HCEC 1CT (cell line): Measurements from ENCODE around the gene TMEM8B.

ENCODE experiments used
- DNase-seq: peaks from one replicate; pipeline ENCODE4 v3.0.0-alpha.2; 2017

Gene TMEM8B

DNA sequence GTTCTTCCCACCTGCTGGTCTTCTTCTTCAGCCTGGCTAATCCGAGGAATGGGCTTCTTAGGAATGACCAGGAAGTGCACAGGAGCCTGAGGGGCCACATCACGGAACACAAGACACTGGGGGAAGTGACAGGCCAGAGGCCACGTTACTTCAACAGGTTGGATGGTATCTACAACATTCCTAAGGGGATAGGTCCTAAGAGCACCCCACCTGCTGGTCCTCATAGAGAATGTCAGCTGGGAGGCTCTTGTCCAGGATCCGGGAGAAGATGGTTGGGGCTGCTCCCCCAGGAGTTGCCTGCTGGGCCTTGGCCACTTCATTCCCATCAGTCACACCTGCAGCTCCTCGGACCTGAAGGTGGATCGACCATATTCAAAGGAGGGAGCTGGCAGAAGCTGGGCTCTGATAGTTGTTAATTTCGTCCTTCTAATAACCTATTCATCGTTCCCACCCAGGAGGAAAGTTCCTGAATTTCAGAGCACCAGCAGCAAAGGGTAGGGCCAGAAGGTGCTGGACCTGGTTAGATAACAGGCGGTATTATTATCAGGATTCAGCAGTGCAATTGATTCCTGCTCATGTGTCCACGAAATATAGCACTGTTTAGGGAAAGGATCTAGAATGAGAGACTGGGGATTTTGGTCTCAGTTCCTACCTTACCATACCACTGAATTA, 15.5 kb upstream of the TMEM8B start:
- DNase-seq: peak; percentile 37

DNA sequence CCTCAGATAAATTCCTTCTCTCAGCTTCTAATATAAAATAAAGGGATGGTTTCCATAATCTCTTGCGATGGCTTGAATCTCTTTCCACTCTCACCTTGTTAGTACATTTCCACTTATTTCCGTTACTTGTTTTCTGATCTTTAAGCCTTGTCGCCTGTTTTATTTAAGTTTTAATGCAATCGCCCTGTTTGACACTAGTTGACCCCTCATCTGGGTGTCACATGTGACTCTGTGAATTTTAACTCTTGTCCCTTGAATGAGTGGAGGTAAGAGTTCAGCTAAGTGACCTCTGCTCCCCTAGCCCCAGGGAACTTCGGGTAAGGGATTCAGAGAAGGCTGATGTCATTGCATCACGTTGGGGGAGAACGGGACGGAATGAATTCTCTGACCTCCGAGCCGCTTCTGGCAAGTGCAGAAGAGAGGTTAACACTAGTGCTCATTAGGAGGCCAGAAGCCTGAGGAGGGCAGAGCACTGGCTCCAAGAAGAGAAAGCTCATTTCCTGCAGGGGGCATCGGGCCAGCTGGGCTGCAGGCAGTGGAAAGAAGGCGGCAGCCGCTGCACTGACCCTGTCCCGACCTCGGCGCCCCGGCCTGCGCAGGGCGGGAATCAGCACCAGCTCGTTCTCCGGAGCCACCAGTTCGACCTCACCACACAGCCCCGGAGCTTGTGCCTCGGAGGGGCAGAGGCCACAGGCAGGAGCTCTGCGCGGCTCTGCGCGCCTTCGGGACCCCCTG, 14.8 kb upstream of the TMEM8B start:
- DNase-seq: peak; percentile 74

DNA sequence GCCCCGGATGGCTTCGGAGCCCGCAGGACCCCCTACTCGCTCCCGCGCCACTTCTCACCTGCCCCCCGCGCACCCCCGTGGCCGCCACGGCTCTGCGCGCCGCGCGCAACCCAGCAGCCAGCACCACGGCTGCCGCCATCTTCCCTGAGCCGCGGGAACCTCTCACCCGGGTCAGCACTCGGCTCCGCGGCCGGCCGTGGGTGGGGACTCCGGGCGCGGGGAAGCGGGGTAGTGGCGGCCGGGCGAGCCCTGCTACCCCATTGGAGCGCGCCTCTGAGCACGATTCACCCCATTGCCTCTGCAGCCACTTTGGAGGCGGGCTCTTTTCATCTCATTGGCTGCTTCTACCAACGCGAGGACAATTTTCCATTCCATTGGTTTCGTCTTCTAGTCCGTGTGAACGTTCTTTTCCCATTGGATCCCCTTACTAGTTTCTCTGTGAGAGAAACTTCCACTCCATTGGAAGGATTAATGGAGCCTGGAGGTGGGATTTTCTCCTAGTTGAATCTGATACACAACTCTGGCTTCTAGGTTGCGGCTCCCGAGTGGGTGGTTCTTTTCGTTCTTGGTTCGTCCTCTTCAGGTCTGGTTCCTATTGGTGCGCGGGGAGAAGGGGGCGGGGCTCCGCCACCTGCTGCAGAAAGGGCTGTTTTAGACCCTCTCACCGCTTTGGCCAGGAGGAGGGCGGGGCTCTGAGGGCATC, 14.0 kb upstream of the TMEM8B start, which contains the start of gene HINT2:
Gene HINT2, minus strand, starts transcription at position 202 of the 703 bp plus-strand sequence. Its CDS starts 63 bp downstream, at position 139.
- DNase-seq: peak; percentile 99

DNA sequence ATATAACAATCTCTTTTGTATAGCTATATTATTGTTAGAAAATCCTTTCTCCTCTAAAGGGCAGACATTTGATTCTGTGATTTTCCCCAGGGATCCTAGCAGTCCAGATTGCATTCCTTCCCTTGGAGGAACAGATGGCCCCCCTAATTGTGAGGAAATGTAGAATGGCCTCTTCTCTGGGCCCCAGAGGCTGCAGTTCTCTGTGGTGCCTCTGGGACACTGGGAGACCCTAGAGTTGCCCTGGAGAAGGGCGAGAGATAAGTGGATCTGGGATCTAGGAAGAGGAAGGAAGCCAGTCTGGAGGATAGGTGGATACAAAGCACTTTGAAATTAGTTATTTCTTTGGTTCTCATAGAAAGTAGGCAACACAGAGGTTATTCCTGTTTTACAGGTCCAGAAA, 12.3 kb upstream of the TMEM8B start:
- no peak for DNase-seq

DNA sequence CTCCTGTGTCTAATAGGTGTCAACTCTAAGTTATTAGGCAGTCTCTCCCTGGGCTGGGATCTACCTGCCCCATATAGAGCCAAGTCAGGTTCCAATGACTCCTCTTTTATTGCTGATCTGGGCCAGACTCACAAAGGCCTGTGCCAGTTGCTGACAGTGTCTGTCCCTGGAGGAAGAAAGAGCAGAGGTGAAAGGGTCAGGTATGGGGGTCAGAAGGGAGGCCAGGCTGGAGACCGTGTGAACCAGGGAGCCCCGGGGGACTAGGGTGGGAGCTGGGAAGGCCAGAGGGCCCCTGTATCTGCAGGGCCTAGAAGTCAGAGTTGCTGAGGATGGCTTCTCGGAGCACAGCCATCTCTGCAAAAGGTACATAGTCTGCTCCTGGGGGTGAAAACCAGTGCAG, 10.7 kb upstream of the TMEM8B start:
- DNase-seq: no peak

DNA sequence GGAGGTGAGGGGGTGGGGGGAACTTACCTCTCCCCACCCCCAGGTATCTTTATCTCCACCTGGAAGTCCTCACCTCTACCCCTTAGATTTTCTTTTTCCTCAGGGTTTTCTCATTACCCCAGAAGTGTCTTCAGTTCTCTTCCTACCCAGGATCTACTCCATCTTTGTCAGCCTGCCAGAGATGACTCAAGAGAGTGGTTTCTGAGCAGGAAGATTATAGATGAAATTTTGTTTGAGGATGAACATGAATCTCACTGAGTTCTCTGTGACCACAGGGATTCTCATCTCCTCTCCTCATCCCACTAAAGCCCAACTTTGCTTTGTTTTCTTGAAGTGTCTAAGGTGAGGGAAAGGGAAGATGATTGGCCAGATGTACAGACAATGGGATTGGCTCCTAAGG, 9.0 kb upstream of the TMEM8B start:
- DNase-seq: peak; percentile 60

DNA sequence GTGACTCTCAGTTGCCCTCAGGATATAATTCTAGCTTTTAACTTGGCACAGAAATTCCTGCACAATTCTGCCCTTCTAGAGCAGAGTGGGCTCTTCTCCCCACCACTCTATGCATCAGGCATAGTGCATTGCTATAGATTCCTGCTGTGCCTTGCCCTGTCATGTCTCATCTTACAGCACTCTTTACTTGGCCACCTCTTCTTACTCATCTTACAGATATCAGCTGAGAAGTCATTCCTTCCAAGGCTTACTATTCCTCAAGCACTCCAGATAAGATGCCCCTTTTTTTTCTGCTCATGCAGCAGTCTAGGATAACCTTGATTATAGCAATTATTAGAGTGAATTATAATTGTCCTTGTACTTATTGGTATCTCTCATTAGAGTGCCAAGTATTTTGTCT, 6.1 kb upstream of the TMEM8B start:
- no peak for DNase-seq

DNA sequence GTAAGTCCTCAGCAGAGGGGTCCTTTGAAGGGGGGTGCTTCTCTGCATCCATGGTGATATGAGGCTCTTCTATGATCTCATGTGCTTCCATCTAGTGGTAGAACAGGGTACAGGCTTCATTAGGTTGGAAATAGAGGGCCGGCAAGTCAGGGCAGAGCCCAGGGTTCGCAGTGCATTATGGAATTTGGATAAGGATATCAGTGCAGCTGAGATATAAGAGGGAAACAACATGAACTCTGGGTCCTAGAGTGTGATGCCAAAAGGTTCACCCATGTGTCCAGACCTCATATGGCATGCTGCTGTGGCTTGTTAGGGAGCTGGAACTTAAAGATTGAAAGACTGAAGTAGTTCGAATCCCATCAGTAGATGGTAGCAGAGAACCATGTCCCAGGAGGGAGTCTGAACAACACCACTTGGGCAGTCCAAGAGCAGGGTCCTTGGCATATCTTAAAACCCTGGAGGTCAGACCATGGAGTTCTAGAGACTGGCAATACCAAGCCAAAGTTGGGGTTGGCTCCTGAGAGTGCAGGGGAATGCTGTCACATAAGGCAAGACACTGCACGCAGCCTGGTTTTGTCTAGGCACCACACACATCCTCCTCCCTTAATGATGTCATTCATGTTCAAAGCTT, 2.8 kb upstream of the TMEM8B start:
- DNase-seq: peak; percentile 61

DNA sequence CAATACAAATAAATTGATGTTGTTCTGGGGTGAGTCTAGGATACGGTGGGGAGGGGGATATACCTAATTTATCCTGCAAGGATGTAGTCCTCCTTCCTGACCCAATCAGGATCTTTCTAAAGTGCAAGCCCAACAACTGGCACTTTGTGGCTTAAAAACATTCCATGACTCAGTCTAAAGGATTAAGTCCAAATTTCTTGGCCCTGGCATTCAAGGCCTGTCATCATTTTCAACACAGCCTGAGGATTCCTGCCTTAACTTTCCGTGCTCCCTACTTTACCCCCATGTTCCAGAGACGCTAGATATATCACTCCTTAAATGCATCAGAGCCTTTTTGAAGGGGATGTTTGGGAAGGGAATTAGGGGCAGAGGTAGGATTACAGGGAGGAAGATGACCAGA, 1.5 kb upstream of the TMEM8B start:
- DNase-seq: peak; percentile 74

DNA sequence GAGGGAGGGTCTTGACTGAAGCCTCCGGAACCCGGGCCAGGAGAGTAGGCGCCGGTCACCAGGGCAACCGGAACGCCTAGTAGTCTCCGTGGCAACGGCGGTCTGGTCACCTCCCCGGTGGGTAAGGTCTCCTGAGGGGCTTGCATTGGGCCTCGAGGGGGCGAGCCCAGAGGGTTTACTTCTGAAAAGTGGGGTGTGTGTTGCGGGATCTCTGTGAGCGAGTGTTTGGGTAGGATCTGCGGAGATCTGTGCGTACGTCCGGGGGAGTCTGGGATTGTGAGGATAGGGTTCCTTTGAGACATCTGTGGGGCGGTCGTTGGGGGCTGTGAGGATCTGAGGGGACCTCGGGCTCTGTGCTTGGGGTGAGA, 328 bp upstream of the TMEM8B start, which contains the start of gene FAM221B:
Gene FAM221B, minus strand, starts transcription at position 17 of the 368 bp plus-strand sequence. CDS start 2,571 bp downstream, outside the sequence.
- DNase-seq: no peak

DNA sequence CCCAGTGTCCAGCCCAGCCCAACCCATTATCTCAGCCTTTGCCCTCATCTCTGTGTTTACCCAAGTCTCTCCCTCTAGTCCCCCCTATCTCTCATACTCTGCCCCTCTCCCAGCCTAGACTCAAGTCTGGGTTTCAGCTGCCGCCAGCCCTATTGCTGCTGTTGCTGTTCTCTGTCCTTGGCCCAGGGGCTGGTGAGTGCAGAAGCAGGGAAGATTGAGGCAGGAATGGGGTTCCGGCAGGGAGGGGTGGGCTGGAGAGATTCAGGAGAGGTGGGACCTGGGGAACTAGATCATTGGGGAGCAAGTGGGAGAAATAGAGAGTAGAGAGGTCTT, 702 bp downstream of the TMEM8B start:
- no peak for DNase-seq

DNA sequence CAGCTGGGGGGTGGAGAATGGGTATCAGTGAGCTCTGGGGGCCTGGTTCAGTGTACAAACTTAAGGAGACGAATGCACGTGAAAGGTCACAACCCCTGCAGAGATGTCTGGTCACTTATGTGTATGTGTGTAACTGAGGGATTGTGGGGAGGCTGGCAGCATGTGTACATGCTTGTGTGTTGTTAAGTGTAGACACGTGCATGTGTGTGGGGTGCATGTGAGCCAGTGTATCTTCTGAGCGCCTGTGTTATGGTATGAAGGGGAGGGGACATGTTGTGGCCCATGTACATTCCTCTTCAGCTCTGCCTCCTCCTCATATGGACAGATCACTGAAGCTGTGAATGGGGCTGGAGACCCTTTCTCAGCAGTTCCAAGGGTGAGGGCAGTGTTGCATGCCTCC, 2.0 kb downstream of the TMEM8B start:
- no peak for DNase-seq

DNA sequence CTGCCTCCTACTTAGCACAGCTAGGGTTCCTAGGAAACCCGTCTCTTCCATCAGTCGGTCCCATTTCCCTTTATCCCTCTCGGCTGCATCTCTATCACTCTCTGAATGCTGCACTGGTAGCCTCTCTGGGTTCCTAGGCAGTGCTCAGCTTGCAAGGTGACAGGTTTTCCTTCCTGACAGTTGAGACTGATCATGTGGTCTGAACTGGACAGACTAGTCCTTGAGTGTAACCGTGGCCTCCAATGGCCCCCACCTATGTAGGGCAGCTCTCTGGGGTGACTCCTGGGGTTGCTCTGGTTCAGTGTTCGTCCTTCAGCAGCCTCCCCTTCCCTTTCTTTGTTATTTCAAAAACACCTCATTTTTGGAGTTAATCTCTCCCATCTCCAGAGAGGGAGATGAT, 3.8 kb downstream of the TMEM8B start:
- no peak for DNase-seq

DNA sequence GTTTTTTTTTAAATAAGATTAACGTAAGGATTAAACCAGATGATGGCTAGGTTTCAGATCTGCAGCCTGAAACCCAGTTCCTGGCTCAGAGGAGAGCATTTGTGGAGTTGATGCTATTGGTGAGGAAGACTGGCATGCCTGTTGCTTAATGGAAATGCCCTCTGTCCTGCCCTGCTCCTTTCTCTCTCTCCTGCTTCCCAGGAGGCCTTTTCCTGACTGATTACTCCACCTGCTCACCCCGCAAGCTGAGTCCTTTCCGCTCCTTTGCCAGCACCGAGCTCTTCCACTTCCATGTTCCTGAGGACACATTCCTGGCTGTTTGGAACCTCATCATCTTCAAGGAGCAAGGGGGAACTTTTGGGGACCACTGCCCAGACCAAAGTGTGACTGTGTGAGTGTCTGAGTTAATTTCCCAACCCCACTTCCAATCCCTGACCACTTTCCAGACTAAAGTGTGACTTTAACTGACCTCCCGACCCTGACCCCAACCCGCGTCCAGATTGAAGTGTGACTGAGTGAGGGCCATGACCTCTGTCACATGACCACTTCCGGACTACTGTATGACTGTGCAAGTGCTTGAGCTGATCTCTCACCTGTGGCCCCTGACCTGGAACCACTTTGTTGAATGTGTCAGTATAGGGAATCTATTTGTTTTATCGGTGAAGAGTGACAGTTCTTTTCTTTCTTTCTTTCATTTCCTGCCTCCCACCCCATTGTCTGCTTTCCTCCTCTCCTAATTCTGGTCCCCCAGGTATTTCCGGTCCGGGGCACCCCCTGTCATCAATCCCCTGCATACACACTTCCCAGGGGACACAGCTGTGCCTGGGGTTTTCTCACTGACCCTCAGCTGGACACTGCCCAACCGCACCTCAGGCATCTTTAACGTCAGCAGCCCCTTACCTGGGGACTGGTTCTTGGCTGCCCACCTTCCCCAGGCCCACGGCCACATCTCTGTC, 5.5 kb downstream of the TMEM8B start:
- DNase-seq: no peak

DNA sequence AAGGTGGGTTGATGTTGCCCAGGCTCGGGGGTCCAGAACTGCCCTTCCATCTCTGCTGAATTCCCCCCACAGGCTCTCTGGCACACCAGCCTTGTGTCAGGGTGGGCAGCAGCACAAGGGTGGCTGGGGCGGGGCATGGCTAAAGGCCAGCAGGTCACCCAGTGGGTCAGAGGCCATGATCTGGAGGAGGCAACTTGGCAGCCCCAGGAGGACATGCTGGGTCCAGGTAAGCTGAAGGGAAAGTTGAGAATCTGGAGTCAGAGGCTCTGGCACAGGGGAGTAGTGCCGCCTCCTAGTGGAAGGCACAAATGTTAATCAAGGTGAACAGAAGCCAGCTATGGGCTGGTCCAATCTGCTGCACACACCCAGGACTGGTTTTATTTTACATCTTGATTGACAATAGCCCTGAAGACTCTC, 6.2 kb downstream of the TMEM8B start:
- no peak for DNase-seq

DNA sequence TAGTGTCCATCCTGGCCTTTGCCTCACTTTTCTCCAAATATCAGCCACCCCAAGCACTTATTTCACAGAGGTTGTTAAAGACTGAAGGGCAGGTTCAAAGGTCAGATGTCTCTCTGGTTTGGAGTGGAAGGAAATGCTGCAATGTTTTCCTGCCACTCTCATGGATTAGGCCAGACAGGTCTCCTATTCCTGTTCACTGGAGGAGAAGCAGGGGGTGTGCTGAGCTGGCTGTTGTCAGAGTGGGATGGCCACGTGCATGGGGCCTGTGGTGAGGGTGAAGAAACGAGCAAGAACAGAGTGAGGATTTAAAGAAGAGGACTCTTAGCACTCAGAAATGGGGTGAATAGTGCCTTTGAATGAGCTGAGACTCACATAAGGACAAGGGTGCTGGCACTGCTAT, 6.7 kb downstream of the TMEM8B start:
- DNase-seq: no peak

DNA sequence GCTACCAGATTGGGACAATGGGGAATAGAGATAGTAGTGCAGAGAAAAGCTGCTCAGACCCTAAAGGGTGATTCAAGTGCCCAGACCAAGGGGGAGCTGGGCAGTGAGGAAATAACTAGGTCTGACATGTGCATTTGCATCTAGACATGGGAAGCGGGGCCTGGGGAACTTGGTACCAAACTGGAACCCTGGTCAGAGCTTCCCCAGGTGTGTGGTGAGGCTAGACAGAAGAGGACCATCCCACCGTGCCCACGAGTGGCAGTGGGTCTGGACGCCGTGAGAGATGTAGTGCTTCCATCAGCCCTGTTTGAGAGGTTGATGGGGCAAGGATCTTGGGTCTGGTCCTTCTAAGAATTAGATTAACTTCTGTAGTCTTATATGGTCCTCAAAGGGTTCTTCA, 7.6 kb downstream of the TMEM8B start:
- DNase-seq: no peak

DNA sequence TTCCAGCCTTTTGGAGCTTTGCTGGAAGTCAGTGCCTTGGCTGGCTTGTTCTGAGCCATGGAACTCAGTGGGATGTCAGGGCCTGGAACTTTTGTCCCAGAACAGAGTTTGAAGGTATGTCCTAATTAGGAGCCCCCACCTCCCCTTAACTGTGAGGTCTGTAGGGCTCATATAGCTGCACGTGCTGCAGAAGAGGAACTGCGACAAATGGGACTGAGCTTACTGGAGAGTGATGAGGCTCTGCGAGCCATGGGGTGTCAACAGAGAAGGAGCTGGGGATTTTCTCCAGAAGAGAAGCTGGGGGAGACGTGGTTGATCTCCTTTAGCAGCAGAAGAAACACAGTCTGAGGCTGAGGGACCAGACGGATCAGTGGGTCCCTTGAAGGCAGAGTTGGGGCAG, 10.9 kb downstream of the TMEM8B start:
- no peak for DNase-seq

DNA sequence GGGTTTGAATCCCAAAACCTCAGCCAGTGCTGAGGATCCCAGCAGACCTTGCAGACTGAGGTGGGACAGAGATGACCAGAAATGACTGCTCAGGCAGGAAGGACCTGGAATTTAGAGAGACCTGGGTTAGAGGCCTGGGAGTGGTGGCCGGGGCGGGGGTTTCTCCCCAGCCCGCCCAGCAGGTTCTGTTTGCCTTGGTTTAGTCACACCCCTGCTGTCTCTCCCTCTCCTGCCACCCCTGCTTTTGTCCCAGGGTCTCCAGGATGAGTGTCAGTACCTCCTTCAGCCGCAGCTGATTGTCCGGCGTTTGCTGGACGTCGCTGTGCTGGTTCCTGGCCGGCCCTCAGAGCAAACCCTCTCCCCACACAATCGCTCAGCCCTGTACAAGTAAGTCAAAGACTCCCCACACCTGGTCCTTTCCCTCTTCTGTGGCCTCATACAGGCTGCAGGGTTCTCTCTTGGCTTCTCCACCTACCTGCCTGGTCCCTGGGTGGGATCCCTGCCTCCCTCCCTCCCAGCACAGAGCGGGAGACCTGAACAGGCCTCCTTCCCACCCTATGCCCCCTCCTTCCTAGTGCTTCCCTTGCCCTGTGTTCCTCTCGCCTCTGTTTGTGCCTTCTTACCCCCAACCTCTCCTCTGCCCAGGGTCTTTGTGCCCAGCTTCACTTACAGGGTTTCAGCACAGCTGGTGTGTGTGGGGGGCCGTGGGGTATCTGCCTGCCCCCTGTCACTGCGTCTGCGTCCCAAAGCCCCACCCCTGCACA, 12.0 kb downstream of the TMEM8B start:
- DNase-seq: no peak

DNA sequence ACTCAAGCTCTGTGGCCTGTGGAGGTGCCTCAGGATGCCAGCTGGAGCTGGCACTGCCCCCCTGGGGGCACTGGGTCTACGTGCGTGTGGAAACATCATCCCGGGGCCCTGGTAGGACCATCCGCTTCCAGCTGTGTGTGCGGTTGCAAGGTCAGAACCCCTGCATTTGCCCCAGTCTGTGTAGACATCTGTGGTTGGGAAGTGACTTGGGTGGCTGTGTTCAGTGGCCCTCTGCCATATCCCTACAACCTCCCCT, 12.5 kb downstream of the TMEM8B start:
- DNase-seq: no peak

DNA sequence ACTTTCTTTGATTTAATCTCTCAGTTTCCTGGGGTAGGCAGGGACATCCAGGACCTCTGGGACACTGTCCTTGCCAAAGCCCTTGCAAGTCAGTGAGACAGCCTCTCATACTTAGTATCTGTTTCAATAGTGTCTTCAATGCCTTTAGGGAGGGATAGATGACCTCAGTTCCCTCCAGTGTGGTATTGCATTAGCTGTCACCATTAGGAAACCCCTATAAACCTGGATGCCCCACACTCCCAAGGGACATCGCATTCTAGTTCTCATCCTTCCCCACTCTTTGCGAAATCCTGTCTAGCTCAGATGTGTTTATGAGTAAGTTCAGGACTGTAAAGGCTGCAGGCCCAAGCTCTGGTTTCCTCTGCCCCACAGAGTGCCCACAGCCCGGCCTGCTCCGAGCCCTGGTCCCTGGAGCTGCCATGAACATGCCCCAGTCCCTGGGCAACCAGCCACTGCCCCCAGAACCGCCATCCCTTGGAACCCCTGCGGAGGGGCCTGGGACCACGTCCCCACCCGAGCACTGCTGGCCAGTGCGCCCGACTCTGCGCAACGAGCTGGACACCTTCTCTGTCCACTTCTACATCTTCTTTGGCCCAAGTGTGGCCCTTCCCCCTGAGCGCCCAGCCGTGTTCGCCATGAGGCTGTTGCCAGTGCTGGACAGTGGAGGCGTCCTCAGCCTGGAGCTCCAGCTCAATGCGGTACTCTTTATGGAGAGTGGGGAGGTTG, 13.2 kb downstream of the TMEM8B start:
- DNase-seq: no peak
